Cardiac fibroblast (primary cell): ENCODE results near the gene SLC17A4.

Source experiments
- DNase-seq, 2 donors: peaks; one replicate each; pipeline versions ENCODE4 v3.0.0 to v3.0.0-alpha.2; 2010; ENCODE audit warnings: low read depth in 2 of 2
- H3K4me3 ChIP-seq, 2 donors: replicated peaks in 1 of 2; 1 replicate in 1 of 2; 2 replicates in 1 of 2; pipeline ENCODE4 v1.5.1; 2011; ENCODE audit warnings: low read depth in 2 of 2, low read length in 2 of 2, mild to moderate bottlenecking in 2 of 2, moderate library complexity in 1 of 2
- CTCF ChIP-seq: IDR thresholded peaks from one replicate; pipeline ENCODE4 v1.5.1; 2011; ENCODE audit warnings: low read depth, mild to moderate bottlenecking, low read length, inconsistent platforms

Gene SLC17A4

GRCh38 chr6:25787428-25787827, 32.9 kb downstream of the SLC17A4 start:
- TF ChIP-seq CTCF = no peak
- DNase-seq = no peak
- H3K4me3 ChIP-seq = no peak overlapping the region

DNA sequence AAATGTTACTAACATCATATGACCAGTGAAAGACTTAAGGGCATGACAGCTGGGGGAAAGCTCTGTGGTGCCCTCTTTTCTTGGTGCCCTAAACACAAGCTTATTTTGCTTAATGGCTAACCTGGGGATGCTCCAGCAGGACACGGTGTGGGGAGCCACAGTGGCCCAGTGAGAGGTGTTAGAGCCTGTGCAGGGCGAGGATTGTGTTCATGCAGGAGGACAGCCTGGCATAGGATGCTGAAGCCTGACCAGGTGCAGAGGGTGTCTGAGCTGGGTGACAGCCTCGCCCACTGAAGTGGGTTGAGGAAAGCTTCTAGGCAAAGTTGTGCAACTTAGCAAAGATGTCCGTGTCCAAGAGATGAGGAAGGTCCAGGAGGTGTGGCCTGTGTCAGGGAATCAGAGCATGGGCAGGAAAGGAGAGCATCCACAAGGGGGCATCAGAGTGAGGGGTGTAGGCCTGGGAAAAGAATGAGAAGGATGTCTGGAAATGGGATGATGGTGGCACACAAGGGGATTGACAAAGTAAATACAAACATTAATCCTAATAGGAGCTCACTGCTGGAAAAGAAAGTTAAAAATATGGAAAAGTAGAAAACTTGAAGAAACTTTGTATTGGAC, 33.9 kb downstream of the SLC17A4 start:
- H3K4me3 ChIP-seq = no peak overlapping the region
- peak; percentile 73 for TF ChIP-seq CTCF
- peak; percentile 70 to 71 for DNase-seq

DNA sequence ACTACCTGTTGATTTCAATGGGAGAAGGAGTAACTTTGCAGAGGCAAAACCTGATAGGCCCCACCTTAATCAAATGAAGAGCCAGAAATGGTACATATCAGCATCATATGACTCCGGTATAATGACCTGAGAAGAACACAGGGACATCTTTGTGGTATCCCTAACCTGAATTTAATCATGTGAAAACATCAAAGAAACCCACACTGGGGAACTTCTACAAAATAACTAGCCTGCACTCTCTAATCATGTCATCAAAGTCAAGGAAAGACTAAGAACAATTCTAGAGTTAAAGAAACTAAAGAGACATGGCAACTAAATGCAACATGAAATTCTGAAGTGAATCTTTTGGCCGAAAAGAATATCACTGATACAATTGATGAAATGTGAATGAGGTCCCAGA, 34.9 kb downstream of the SLC17A4 start:
- DNase-seq = no peak
- no peak overlapping the region for H3K4me3 ChIP-seq
- no peak for TF ChIP-seq CTCF

GRCh38 chr6:25792016-25792415, 37.5 kb downstream of the SLC17A4 start:
- no peak overlapping the region for H3K4me3 ChIP-seq
- TF ChIP-seq CTCF = no peak
- DNase-seq = no peak

DNA sequence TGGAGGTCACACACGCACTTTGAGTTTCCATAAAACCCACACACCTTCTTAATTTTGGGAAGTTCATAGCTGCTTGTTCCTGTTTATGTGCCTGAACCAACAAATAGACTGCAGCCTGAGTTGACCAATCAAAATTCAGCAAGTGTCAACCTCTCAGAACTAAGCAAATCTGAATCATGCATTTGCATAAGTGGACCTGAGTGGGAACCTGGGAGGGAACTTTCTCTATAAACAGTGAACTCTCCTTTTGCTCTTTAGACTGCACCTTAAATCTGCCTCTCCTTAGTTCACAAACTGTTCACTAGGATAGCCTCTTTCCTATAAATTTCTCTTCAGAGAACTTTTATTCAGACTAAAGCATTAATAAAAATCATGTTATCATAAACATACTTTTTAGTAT, 39.4 kb downstream of the SLC17A4 start:
- no peak for TF ChIP-seq CTCF
- DNase-seq = no peak
- no peak overlapping the region for H3K4me3 ChIP-seq

GRCh38 chr6:25794784-25795183, 40.2 kb downstream of the SLC17A4 start:
- no peak overlapping the region for H3K4me3 ChIP-seq
- no peak for DNase-seq
- TF ChIP-seq CTCF = no peak

DNA sequence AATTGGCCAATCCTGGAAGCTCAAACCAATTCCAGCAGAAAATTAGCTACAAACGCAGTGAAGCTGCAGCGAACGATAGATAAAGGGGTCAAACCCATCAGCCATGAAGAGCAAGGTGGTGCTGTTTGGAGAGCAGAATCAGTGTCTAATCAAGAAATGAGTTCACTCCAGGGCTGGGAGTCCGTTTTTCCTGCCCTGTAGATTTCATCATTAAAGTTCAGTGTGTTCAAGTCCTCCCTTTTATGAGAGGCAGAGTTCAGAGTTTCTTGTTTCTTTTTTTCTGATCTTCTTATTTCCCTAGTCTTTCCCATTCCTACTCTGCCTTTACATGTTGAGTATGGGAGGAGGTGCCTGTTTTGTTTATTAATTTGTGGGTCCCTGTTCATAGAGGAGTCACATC, 46.9 kb downstream of the SLC17A4 start:
- no peak overlapping the region for H3K4me3 ChIP-seq
- no peak for DNase-seq
- no peak for TF ChIP-seq CTCF
